Esophagus muscularis mucosa (tissue), 4 donors: Measurements from ENCODE around the gene CXCL13. TPM values are rescaled to one million over a fixed set of nuclear protein-coding genes. Genes with fewer than 3 reads are reported as not detected.
"Not testable (repeated sequence)": the region's sequence is repeated elsewhere in the genome, so short reads cannot be mapped to it uniquely, and the experiment has no call there.

Experiments used
- DNase-seq: peaks from one replicate; pipeline ENCODE4 v3.0.0-alpha.2; 2017; ENCODE audit errors: extremely low spot score
- H3K27ac ChIP-seq, 4 donors: fragments of 200-600 bp; sonication (generic); replicated peaks in 1 of 4; 1 replicate in 3 of 4; 2 replicates in 1 of 4; pipeline ENCODE4 v1.5.1; 2016 to 2019; ENCODE audit warnings: mild to moderate bottlenecking in 1 of 4
- H3K27me3 ChIP-seq, 4 donors: fragments of 200-600 bp; sonication (generic); one replicate each; pipeline versions ENCODE4 v1.5.1 to v1.6.0; 2016 to 2019
- H3K36me3 ChIP-seq, 4 donors: fragments of 200-600 bp; sonication (generic); one replicate each; pipeline ENCODE4 v1.5.1; 2016 to 2019
- H3K4me1 ChIP-seq, 4 donors: fragments of 200-600 bp; sonication (generic); one replicate each; pipeline ENCODE4 v1.5.1; 2016 to 2019
- H3K4me3 ChIP-seq, 4 donors: fragments of 200-600 bp; sonication (generic); 1 replicate in 2 of 4; 2 replicates in 2 of 4; pipeline ENCODE4 v1.5.1; 2016 to 2019; ENCODE audit warnings: mild to moderate bottlenecking in 4 of 4, moderate library complexity in 1 of 4
- H3K9me3 ChIP-seq, 4 donors: fragments of 200-600 bp; sonication (generic); 1 replicate in 3 of 4; 2 replicates in 1 of 4; pipeline ENCODE4 v1.5.1; 2016 to 2019
- EP300 ChIP-seq: sonication (generic); formaldehyde crosslinking; IDR thresholded peaks from one replicate; pipeline ENCODE4 v1.6.1; 2017; ENCODE audit warnings: antibody characterized with exemption
- POLR2A ChIP-seq: fragments of 450-650 bp; IDR thresholded peaks from one replicate; pipeline ENCODE4 v1.6.1; 2017; ENCODE audit warnings: antibody characterized with exemption, moderate library complexity, mild to moderate bottlenecking, low read depth
- POLR2AphosphoS5 ChIP-seq, 2 donors: sonication (generic); formaldehyde crosslinking; IDR thresholded peaks; one replicate each; pipeline ENCODE4 v1.6.1; 2017; ENCODE audit warnings: antibody characterized with exemption in 2 of 2
- WGBS: methylation state at CpG from one replicate; pipeline ENCODE4 v1.1.5; 2018; 5-methylcytosine and 5-hydroxymethylcytosine counted together
- intact Hi-C: fragments of 100-400 bp; cut with DNase I; formaldehyde crosslinking; loops from one replicate; pipeline ENCODE4 v1.15.1; 2023
- total RNA-seq, 4 donors: library from RNA; depleted of rRNA; stranded (reverse); fragments of >200 nt; gene quantifications; one replicate each; pipeline versions ENCODE4 v1.1.0 to v1.2.1, GENCODE V29; 2016
- TF ChIP-seq, protein P1 (sequence below), 3 experiments: fragments of 200-600 bp in 2 of 3; fragments of 450-650 bp in 1 of 3; sonication (generic) in 2 of 3; IDR thresholded peaks; one replicate each; pipeline ENCODE4 v1.5.1; 2017 to 2019; ENCODE audit warnings: antibody characterized with exemption in 3 of 3, mild to moderate bottlenecking in 2 of 3, moderate library complexity in 1 of 3

The CXCL13 gene
- total RNA-seq, 4 donors from 2014 or later = 0.32 to 0.66 TPM; not detected in 2

DNA sequence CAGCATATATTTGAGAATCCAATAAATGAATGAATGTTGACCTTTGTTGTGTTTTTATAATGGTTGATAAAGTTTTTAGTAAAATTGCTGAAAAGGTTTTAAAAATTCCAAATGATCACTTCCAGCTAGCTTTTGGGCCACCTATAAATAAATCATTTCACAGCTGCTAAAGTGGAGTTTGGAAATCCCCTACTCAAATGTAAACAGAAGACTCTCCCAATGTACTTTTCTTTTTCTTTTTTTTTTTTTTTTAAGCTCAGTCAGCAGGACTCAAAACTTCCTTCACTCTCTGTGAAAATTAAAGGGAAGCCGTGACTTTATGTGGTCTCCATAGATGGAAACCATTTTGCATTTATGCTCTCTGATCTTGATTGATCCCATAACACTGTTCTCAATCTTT is 45.2 kb downstream of the CXCL13 start:
- Histone ChIP-seq H3K4me1 (peaks cover 0 to 13% (median 8%) of the 10 kb centered on the region in 4 donors), H3K4me3 (no peak overlapping the region), H3K27ac (no peak overlapping the region), H3K27me3 (no peaks in the 10 kb centered on the region), H3K36me3 (no peaks in the 10 kb centered on the region), H3K9me3 (peaks cover 0 to 11% (median 4%) of the 10 kb centered on the region in 4 donors)
- DNase-seq = no peak
- intact Hi-C loops = no loop called here
- WGBS = 47% methylated on average over 1 of the region's 1 CpG
- TF ChIP-seq POLR2A (no peak), POLR2AphosphoS5 (IDR thresholded peaks at IDR 0.05) (no peak), EP300 (no peak)
- TF ChIP-seq, protein P1, sequence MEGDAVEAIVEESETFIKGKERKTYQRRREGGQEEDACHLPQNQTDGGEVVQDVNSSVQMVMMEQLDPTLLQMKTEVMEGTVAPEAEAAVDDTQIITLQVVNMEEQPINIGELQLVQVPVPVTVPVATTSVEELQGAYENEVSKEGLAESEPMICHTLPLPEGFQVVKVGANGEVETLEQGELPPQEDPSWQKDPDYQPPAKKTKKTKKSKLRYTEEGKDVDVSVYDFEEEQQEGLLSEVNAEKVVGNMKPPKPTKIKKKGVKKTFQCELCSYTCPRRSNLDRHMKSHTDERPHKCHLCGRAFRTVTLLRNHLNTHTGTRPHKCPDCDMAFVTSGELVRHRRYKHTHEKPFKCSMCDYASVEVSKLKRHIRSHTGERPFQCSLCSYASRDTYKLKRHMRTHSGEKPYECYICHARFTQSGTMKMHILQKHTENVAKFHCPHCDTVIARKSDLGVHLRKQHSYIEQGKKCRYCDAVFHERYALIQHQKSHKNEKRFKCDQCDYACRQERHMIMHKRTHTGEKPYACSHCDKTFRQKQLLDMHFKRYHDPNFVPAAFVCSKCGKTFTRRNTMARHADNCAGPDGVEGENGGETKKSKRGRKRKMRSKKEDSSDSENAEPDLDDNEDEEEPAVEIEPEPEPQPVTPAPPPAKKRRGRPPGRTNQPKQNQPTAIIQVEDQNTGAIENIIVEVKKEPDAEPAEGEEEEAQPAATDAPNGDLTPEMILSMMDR (IDR thresholded peaks at IDR 0.05) = no peak

DNA sequence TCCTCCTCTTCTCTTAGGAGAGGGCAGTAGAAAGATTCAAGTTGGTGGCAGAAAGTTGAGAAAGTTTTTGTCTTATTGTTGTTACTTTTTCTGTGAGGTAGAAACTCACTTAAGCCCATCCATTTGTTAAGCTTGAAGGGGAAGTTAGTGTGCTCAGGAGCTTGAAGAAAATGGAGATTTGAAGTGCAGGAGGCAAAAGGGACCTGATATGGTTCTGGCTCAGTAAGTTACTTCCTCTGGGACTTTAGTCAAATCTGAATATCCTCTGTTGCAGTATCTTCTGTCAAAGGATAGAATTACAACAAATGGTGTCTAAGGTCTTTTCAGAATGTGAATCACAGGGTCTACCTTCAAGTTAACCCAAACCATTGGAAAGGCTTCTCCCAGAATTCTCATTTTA is 46.2 kb downstream of the CXCL13 start:
- no peak for TF ChIP-seq POLR2AphosphoS5 (IDR thresholded peaks at IDR 0.05)
- no peak for TF ChIP-seq EP300
- no peak for TF ChIP-seq POLR2A
- TF ChIP-seq, protein P1 (IDR thresholded peaks at IDR 0.05) = no peak
- Histone ChIP-seq H3K27ac (no peak overlapping the region), H3K9me3 (peaks cover 0 to under 1% (median under 1%) of the 10 kb centered on the region in 4 donors), H3K27me3 (no peaks in the 10 kb centered on the region), H3K36me3 (no peaks in the 10 kb centered on the region), H3K4me1 (peaks cover 0 to 13% (median 8%) of the 10 kb centered on the region in 4 donors), H3K4me3 (no peak overlapping the region)
- intact Hi-C loops = no loop called here
- no peak for DNase-seq

DNA sequence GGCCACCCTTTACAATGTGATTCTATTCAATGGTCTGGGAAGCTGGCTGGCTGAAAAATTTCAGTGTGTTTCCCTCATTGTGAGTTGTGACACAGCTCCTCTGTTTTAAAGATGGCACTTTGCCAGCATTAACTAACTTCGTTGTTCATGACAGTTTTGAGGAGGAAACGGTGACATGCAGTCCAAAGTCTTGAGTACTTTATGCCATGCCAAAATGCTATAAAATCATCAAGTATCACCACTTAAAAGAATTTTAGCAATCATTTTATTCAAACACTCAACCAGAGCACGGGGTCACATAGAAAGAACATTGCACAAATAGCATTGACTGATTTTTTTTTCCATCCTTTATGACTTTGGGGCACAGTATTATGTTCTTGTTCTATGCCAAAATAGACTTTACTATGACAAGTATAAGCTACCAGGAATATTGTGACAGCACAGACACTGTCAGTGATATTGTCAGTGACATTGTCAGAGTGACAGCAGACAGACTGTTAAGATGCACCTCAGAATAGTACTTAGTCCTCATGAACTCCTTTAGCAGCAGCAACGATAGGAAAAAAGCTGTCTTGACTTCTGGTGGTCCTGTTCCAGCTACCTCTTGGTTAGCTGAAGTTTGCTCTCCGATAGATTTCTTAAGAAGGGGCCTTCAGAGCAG is 46.7 kb downstream of the CXCL13 start:
- Histone ChIP-seq H3K9me3 (no peaks in the 10 kb centered on the region), H3K4me3 (no peak overlapping the region), H3K36me3 (no peaks in the 10 kb centered on the region), H3K27me3 (no peaks in the 10 kb centered on the region), H3K4me1 (peaks cover 0 to 13% (median 8%) of the 10 kb centered on the region in 4 donors), H3K27ac (no peak overlapping the region)
- no peak for DNase-seq
- intact Hi-C loops = no loop called here
- WGBS = 41% methylated on average over 5 of the region's 5 CpGs
- TF ChIP-seq EP300 = no peak
- TF ChIP-seq, protein P1 (IDR thresholded peaks at IDR 0.05) = no peak
- no peak for TF ChIP-seq POLR2A
- TF ChIP-seq POLR2AphosphoS5 (IDR thresholded peaks at IDR 0.05) = no peak

DNA sequence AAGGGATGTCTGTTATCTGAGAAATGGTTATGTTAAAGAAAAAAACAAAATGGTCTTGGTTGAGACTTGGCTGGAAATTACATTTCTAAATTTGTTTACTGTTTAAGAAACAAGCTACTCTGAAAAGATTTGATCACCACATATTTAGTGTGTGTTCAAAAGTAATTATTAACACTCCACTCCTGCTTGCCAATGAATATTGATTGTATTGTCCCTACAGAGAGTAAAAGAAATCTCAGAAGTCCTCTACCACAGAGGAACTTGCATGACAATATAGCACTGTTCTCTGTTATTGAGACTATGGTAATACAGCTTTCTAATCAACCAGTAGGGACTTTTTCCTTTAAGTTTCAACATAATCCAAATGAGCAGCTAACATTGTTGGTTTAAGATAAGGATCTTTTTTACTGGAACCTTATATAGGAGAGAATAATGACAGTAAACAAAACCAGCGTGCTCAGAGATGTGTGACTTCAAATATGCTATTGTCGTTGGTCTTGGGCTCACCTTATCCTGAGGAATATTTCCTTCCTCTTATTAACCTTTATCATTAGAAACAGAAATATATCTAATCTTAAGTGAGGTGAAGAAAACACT is 47.6 kb downstream of the CXCL13 start:
- no peak for TF ChIP-seq EP300
- no peaks in the 10 kb centered on the region for H3K36me3 ChIP-seq

DNA sequence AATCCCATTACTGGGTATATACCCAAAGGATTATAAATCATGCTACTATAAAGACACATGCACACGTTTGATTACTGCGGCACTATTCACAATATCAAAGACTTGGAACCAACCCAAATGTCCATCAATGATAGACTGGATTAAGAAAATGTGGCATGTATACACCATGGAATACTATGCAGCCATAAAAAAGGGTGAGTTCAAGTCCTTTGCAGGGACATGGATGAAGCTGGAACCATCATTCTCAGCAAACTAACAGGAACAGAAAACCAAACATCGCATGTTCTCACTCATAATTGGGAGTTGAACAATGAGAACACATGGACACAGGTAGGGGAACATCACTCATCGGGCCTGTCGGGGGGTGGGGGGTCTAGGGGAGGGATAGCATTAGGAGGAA is 54.7 kb downstream of the CXCL13 start:
- H3K36me3 ChIP-seq, H3K4me3 ChIP-seq, H3K4me1 ChIP-seq, DNase-seq, H3K27me3 ChIP-seq, intact Hi-C loops, H3K27ac ChIP-seq, H3K9me3 ChIP-seq: not testable (repeated sequence)
- 95% methylated on average over 5 of the region's 5 CpGs for WGBS

More for the DNA sequence above, 47.6 kb downstream of the CXCL13 start:
- H3K9me3 ChIP-seq = no peaks in the 10 kb centered on the region
- 98% methylated on average over 2 of the region's 2 CpGs for WGBS
- intact Hi-C loops = no loop called here
- no peaks in the 10 kb centered on the region for H3K27me3 ChIP-seq
- H3K4me3 ChIP-seq = no peak overlapping the region
- no peak for DNase-seq
- H3K27ac ChIP-seq = no peak overlapping the region
- H3K4me1 ChIP-seq = peaks cover 0 to 13% (median 8%) of the 10 kb centered on the region in 4 donors

Other genes with a start within 250 kb of the CXCL13 start
- gene CNOT6L, start 213.5 kb downstream of the CXCL13 start, total RNA-seq = 10 to 100 TPM; 17.4 to 25.3 (median 21.7) TPM